Measurements from ENCODE around the gene DLG1.

DNA sequence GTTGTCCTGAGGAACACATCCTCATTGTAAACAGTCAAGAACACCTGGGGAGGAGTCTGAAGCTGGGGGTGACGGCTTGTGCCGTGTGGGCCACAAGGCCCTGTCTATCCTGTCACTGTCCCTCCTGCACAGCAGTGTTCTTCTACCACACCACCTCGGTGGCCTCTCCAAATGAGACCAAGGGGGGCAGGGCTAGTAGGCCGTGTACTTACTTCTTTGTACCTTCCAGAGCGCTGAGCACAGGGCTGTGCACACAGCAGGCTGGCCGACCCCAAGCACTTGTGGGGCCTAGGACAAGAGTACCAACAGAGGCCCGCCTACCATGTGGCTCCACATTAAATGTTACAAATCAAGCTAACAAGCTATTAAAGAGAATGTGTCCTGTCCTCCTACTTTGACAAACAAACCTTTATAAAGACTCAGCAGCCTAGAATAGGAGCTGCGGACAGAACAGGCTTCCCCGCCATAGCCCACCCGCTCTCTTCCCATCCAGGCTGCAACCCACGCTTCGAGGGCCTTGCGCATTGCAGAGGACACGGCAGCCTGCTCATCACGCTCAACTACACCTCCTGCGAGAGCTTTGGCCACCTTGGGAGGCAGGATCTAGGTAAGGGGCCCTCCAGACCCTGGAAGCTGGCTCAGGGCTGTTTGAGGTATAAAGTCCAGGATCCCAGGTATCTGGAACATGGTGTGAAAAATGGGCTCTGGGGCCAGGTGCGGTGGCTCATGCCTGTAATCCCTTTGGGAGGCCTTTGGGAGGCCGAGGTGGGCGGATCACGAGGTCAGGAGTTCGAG lies 299.2 kb downstream of the DLG1 start:
- TF ChIP-seq, protein P1, sequence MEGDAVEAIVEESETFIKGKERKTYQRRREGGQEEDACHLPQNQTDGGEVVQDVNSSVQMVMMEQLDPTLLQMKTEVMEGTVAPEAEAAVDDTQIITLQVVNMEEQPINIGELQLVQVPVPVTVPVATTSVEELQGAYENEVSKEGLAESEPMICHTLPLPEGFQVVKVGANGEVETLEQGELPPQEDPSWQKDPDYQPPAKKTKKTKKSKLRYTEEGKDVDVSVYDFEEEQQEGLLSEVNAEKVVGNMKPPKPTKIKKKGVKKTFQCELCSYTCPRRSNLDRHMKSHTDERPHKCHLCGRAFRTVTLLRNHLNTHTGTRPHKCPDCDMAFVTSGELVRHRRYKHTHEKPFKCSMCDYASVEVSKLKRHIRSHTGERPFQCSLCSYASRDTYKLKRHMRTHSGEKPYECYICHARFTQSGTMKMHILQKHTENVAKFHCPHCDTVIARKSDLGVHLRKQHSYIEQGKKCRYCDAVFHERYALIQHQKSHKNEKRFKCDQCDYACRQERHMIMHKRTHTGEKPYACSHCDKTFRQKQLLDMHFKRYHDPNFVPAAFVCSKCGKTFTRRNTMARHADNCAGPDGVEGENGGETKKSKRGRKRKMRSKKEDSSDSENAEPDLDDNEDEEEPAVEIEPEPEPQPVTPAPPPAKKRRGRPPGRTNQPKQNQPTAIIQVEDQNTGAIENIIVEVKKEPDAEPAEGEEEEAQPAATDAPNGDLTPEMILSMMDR (IDR thresholded peaks at IDR 0.05): no peak
- TF ChIP-seq EZH2 (IDR thresholded peaks at IDR 0.05): no peak
- TF ChIP-seq EZH2phosphoT487 (IDR thresholded peaks at IDR 0.05): no peak

Measured in neural progenitor cell (in vitro differentiated cells).